HG03095 (cell line): ENCODE measurements around the gene VIPR2.
"Not testable (repeated sequence)": the region's sequence is repeated elsewhere in the genome, so short reads cannot be mapped to it uniquely, and the experiment has no call there.

ENCODE experiments used
- ATAC-seq: cut with Tn5 transposase; IDR thresholded peaks from one replicate; pipeline ENCODE4 v1.9.1; 2021; ENCODE audit warnings: moderate library complexity; ENCODE audit not compliant: unreplicated experiment

The VIPR2 gene

DNA sequence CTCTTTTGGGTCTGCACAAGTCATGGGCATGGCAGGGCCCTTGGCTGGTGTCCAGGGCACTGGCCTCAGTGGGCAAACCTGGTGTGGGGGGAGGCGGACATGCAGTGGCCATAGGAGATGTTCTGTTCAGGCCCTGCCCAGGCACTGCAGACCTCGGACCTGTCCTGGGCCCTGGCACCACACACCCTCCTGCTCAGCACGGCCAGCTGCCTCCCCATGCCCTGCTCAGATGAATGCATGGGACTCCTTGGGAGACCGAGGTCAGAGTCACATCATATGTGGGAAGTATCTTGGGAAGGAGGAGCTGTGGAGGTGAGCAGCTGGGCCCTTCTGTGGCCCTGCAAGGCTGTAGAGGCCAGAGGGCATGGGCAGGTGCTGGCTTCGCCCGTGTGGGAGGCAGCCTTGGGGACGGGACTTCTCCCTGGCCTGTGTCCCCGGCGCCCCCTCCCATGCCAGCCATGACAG, 130.8 kb downstream of the VIPR2 start:
- ATAC-seq, result no peak

DNA sequence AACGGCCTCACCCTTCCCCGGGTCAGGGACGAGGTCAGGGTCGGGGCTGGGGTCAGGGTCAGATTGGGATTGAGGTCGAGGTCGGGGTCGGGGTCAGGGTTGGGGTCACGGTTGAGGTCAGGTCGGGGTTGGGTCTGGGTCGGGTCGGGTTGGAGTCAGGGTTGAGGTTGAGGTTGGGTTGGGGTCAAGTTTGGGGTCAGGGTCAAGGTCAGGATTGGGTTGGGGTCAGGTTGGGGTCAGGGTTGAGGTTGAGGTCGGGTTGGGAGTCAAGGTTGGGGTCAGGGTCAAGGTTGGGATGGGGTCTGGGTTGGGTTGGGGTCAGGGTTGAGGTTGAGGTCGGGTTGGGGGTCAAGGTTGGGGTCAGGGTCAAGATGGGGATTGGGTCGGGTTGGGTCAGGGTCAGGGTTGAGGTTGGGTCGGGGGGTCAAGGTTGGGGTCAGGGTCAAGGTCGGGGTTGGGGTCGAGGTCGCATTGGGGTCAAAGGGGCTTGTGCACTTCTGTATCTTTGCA, 131.4 kb downstream of the VIPR2 start:
- no peak for ATAC-seq

DNA sequence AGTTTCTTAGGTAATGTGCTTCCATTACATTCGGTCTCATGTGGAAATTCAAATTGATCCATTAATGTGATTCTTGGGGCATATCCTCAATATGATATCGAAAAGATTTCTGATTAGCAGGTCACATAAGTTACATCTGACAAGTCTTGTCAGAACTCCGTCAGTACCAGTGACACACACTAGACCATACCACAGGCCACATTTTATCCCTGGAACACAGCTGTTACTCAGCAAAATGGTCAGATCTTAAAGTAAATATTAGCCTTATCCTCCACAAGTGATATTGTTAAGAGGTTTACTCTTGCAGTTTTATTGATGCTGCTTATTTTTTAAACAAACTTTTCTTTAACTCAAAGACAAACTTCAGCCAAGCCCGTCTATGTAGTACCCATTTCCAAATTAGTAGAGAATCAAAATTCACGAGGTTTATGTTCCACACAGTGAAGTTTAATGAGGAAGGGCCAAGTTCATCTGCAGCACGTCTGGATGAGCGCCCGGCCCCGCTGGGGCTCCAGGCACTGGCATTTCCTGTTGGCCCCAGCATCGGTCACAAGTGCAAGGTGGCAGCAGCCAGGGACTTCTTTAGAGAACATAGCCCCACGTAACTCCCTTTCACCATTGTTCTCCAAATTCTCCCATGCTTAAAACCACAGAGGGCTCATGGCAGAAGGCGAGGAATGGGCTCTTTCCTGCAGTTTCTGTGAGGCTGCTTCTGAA, 132.2 kb downstream of the VIPR2 start:
- ATAC-seq, result no peak

DNA sequence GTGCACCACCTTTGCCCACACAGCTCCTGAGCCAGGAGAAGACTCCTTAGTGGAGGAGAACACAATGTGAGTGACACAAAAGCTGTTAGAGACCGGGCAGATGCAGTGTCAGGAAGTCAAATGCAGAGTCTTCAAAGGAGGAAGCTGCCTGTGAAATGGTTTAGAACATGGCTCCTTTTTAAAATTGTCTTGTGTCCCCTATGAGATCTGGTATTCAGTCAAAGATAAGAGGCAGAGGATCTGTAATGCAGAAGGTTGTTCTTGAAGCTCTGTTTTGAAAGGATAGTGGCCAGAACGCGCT, 133.0 kb downstream of the VIPR2 start:
- ATAC-seq, result no peak

GRCh38 chr7:159010937-159011721, 133.5 kb downstream of the VIPR2 start:
- no peak for ATAC-seq

GRCh38 chr7:159010411-159010810, 134.3 kb downstream of the VIPR2 start:
- no peak for ATAC-seq

DNA sequence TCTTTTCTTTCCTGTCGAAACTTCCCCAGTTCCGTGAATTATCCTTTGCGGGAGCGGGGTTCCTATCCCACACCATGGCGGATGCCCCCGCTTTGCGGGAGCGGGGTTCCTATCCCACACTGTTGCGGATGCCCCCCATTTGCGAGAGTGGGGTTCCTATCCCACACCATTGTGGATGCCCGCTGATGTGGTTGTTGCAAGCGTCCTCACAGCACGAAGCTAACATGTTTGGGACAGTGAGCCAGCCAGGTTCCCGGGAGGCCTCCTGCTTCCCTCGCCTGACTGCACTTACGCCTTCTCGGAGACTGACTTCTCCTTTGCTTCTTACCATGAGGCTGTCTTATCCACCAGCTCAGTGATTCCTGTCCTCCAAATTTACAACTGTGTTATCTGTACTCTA, 134.7 kb downstream of the VIPR2 start:
- ATAC-seq, result no peak

DNA sequence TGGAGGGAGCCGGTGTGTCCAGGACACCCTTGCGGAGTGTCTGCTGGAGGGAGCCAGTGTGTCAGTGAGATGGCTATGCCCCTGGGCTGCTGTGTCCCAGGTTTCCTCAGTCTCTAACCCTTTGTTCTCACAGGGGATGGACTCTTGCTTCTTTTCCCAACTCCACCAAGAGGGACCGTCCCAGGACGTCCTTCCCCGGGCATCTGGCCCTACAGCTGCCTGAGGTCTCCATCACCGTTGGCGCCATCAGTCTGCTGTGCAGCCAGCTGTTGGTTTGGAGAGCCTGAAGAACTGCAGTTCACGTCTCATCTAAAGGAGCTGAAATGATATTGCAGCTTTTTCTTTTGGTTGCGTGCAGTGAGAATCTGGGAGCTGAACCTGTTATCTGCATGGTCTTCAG, 136.2 kb downstream of the VIPR2 start:
- no peak for ATAC-seq

GRCh38 chr7:159007996-159008389, 136.7 kb downstream of the VIPR2 start:
- no peak for ATAC-seq

- ATAC-seq, result no peak
Observed at GRCh38 chr7:159007364-159007995, 137.2 kb downstream of the VIPR2 start.

DNA sequence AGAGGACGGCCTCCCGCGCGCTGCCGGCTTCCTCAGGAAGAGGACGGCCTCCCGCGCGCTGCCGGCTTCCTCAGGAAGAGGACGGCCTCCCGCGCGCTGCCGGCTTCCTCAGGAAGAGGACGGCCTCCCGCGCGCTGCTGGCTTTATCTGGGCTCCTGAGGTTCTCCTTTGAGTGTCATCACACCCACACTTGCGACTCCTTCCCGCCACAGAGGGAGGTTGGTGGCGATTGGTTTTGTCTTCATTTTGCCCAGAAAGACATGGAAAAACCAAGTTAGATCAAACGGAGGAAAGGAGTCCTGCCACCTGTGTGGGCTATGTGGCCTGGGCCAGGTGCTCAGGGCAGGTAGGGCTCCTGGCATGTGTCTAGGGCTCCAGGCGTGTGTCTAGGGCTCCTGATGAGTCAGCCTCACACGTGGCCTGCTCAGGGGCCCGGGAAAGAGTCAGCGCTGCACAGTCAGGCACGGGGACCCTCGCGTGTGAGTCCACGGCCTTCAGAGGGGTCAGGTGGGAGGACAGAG, 138.0 kb downstream of the VIPR2 start:
- no peak for ATAC-seq

GRCh38 chr7:159006022-159006609, 138.6 kb downstream of the VIPR2 start:
- ATAC-seq, result not testable (repeated sequence)

- ATAC-seq, result no peak
Observed at GRCh38 chr7:159005618-159006017, 139.0 kb downstream of the VIPR2 start.

GRCh38 chr7:159004411-159004810, 140.3 kb downstream of the VIPR2 start:
- ATAC-seq, result no peak

DNA sequence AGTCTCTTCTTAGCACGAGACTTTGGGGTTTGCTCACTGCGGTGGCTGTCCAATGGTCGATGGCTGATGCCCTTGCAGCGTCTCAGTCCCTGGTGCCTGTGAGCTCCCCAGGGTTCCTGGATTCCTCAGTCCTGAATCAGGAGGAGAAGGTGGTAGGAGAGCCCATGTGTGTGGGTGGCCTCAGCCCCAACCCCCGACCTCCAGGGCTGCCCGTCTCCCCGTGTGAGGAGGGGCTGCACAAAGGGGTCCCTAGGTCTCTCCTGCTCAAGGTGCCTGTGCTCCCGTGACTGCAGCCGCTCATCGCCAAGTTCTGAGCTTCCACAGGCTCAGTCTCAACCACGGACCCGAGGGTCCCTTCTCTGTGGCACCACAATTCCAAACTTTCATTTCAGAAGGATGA, 142.9 kb downstream of the VIPR2 start:
- ATAC-seq, result no peak

DNA sequence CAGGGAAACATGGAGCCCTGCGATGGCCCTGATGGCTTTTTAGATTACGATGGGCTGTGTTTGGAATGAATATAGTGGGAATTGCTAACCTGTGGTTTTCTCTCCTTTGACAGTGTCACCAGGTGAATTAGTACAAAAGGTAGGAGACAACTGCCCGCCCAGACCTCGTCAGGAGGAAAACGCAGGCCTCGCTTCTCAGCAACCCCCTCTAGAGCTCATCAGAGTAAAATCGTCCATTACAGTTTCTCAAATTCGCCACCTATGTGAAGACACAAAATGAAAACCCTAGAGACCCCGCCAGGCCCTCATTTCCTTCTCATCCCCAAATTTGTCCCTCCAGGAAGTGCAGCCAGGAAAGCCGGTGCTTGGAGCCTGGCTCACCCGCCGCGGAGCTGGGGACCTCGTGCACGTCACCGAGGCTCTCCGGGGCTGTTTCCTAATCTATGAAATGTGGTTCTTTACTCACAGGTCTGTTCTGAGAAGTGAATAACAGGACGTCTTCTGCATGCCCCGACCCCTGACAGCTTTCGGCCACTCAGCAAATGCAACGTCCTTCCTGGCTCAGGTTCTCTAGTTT, 143.7 kb downstream of the VIPR2 start:
- ATAC-seq, result no peak

- ATAC-seq, result no peak
Observed at GRCh38 chr7:159000070-159000469, 144.6 kb downstream of the VIPR2 start.

DNA sequence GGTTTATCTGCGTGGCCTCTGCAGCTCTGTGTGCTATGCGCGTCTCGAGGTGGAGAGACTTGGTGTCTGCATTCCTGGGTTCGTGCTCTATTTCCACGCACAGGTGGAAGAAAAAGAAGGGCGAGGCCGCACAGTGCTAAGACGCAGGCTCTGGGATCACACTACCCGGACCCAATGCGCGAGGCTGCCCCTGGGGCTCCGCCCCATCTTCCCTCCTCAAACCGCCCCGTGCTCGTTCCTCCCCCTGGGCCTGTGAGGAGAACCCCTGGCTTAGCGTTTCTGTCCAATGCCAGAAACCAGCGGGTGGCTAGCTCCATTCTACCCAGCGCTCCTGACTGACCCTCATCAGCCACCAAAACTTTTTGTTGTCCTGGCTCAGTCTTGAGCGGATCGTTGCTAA, 145.2 kb downstream of the VIPR2 start:
- ATAC-seq, result no peak

DNA sequence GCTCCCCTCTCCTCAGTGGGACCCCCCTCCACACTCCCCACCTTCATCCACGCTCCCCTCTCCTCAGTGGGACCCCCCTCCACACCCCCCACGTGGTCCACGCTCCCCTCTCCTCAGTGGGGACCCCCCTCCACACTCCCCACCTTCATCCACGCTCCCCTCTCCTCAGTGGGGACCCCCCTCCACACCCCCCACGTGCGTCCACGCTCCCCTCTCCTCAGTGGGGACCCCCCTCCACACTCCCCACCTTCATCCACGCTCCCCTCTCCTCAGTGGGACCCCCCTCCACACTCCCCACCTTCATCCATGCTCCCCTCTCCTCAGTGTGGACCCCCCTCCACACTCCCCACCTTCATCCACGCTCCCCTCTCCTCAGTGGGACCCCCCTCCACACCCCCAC, 146.4 kb downstream of the VIPR2 start:
- not testable (repeated sequence) for ATAC-seq

DNA sequence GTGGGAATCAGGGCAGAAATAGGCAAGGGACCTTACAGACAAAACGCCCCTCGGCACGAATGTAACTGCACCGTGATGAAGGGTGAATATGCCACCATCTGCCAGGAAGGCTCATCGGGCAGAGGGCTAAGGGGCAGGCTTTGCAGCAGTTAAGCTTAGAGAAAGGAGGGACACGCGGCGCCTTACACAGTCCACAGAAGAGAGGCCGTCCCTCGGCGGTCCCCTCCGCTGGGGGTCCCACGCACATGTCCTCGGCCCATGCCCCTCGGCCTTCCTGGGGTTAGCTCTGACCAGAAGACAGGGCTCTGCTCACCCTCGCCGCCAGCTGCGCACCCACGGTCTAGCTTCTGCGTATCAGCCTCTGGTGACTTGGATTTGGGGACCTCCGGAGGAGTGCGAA, 147.2 kb downstream of the VIPR2 start:
- ATAC-seq, result no peak

GRCh38 chr7:158997110-158997453, 147.6 kb downstream of the VIPR2 start:
- no peak for ATAC-seq
